ENCODE data around the gene MATK. TPM values are rescaled to one million over a fixed set of nuclear protein-coding genes. Genes with fewer than 3 reads are reported as not detected.

Gene MATK
- total RNA-seq, 4 donors from 2014 or later: 2.1 to 5.8 (median 3.3) TPM

GRCh38 chr19:3730457-3730958 is 55.7 kb downstream of the MATK start:
- DNase-seq (ENCODE audit: low spot score in 2 of 2): no peak
- intact Hi-C loops (cut with DNase I; ENCODE audit: low total_unique reads): no loop called here
- TF ChIP-seq, protein P1, sequence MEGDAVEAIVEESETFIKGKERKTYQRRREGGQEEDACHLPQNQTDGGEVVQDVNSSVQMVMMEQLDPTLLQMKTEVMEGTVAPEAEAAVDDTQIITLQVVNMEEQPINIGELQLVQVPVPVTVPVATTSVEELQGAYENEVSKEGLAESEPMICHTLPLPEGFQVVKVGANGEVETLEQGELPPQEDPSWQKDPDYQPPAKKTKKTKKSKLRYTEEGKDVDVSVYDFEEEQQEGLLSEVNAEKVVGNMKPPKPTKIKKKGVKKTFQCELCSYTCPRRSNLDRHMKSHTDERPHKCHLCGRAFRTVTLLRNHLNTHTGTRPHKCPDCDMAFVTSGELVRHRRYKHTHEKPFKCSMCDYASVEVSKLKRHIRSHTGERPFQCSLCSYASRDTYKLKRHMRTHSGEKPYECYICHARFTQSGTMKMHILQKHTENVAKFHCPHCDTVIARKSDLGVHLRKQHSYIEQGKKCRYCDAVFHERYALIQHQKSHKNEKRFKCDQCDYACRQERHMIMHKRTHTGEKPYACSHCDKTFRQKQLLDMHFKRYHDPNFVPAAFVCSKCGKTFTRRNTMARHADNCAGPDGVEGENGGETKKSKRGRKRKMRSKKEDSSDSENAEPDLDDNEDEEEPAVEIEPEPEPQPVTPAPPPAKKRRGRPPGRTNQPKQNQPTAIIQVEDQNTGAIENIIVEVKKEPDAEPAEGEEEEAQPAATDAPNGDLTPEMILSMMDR (IDR thresholded peaks at IDR 0.05): no peak
- no peak for TF ChIP-seq POLR2A (IDR thresholded peaks at IDR 0.05)
- 93 to 95% methylated on average over 32 of the region's 32 CpGs for WGBS, 2 donors
- no peak overlapping the region for H3K4me3 ChIP-seq (ENCODE audit: low read depth, poor library complexity, severe bottlenecking)

Other genes with a start within 250 kb of the MATK start
- gene TEKTIP1, start 247.2 kb downstream of the MATK start, total RNA-seq: under 1 TPM in 1 of 4 donors, not detected in 3; 0.78 TPM
- gene MFSD12, start 228.8 kb downstream of the MATK start, total RNA-seq: 10 to 100 TPM; 43.3 to 98.2 (median 56.3) TPM
- 100 to 1,000 TPM; 112 to 135 (median 123) TPM for gene HMG20B, start 213.4 kb downstream of the MATK start, total RNA-seq
- gene GIPC3, start 200.9 kb downstream of the MATK start, total RNA-seq: under 1 TPM in 3 of 4 donors, not detected in 1; 0.19 to 0.52 (median 0.25) TPM
- 1 to 10 TPM in 2 of 4 donors, under 1 TPM in 2; 0.20 to 4.2 (median 0.90) TPM for gene TBXA2R, start 179.5 kb downstream of the MATK start, total RNA-seq
- gene CACTIN, start 159.6 kb downstream of the MATK start, total RNA-seq: 10 to 100 TPM; 21.1 to 46.5 (median 33.6) TPM
- gene PIP5K1C, start 85.9 kb downstream of the MATK start, total RNA-seq: 10 to 100 TPM; 14.1 to 27.3 (median 22.1) TPM
- 10 to 100 TPM; 27.3 to 60.9 (median 35.6) TPM for gene TJP3, start 78.0 kb downstream of the MATK start, total RNA-seq
- 10 to 100 TPM; 21.8 to 34.6 (median 31.8) TPM for gene APBA3, start 24.7 kb downstream of the MATK start, total RNA-seq
- 10 to 100 TPM; 45.0 to 72.8 (median 53.9) TPM for gene MRPL54, start 23.7 kb downstream of the MATK start, total RNA-seq
- not detected for gene RAX2, start 14.2 kb downstream of the MATK start, total RNA-seq
- under 1 TPM in 1 of 4 donors, not detected in 3; 0.13 TPM for gene ZFR2, start 82.7 kb upstream of the MATK start, total RNA-seq
- not detected for gene ATCAY, start 94.3 kb upstream of the MATK start, total RNA-seq
- gene NMRK2, start 146.7 kb upstream of the MATK start, total RNA-seq: not detected
- 10 to 100 TPM; 75.6 to 90.9 (median 82.2) TPM for gene DAPK3, start 184.7 kb upstream of the MATK start, total RNA-seq
- gene EEF2, start 199.1 kb upstream of the MATK start, total RNA-seq: 1,000 to 10,000 TPM; 2,068 to 2,517 (median 2,443) TPM
- 10 to 100 TPM; 20.8 to 35.1 (median 26.9) TPM for gene PIAS4, start 221.4 kb upstream of the MATK start, total RNA-seq